H9 (cell line): Measurements from ENCODE around the gene STYXL1. TPM values are rescaled to one million over a fixed set of nuclear protein-coding genes. Genes with fewer than 3 reads are reported as not detected.

Experiments used
- DNase-seq: peaks from one replicate; pipeline ENCODE4 v3.0.0-alpha.2; 2017
- H2AFZ ChIP-seq: one replicate; pipeline ENCODE4 v1.6.1; 2013; ENCODE audit warnings: mild to moderate bottlenecking, low read length, control low read depth, moderate library complexity
- H2AK5ac ChIP-seq: 2 replicates; pipeline ENCODE4 v1.6.1; 2013; ENCODE audit warnings: low read length, control low read depth, mixed read lengths; ENCODE audit not compliant: insufficient read length
- H2BK120ac ChIP-seq: one replicate; pipeline ENCODE4 v1.6.1; 2013; ENCODE audit warnings: low read depth, mild to moderate bottlenecking, low read length, control low read depth, inconsistent platforms; ENCODE audit not compliant: poor library complexity, severe bottlenecking
- H2BK12ac ChIP-seq: 2 replicates; pipeline ENCODE4 v1.6.1; 2013; ENCODE audit warnings: low read length, control low read depth, mixed read lengths, low read depth; ENCODE audit not compliant: insufficient read length
- H2BK15ac ChIP-seq: 2 replicates; pipeline ENCODE4 v1.6.1; 2013; ENCODE audit warnings: low read depth, low read length, control low read depth
- H2BK20ac ChIP-seq: one replicate; pipeline ENCODE4 v1.6.1; 2013; ENCODE audit warnings: low read depth, mild to moderate bottlenecking, low read length, control low read depth, inconsistent platforms; ENCODE audit not compliant: poor library complexity, severe bottlenecking
- H2BK5ac ChIP-seq: 2 replicates; pipeline ENCODE4 v1.6.1; 2013; ENCODE audit warnings: low read length, control low read depth, mixed read lengths; ENCODE audit not compliant: insufficient read length
- H3K14ac ChIP-seq: 2 replicates; pipeline ENCODE4 v1.6.1; 2013; ENCODE audit warnings: low read length, control low read depth; ENCODE audit not compliant: insufficient read depth
- H3K18ac ChIP-seq: 2 replicates; pipeline ENCODE4 v1.6.1; 2013; ENCODE audit warnings: low read depth, mild to moderate bottlenecking, mixed read lengths, low read length, control low read depth; ENCODE audit not compliant: insufficient read length
- H3K23ac ChIP-seq: 2 replicates; pipeline ENCODE4 v1.6.1; 2013; ENCODE audit warnings: low read length, control low read depth, mixed read lengths, low read depth; ENCODE audit not compliant: insufficient read length
- H3K23me2 ChIP-seq: 2 replicates; pipeline ENCODE4 v1.6.1; 2013; ENCODE audit warnings: low read depth, mild to moderate bottlenecking, mixed read lengths, low read length, control low read depth; ENCODE audit not compliant: insufficient read length, poor library complexity, severe bottlenecking
- H3K27ac ChIP-seq: 2 replicates; pipeline ENCODE4 v1.5.1; 2013; ENCODE audit warnings: low read length, control low read depth, mixed read lengths, low read depth; ENCODE audit not compliant: insufficient read length
- H3K27me3 ChIP-seq: 2 replicates; pipeline ENCODE4 v1.6.1; 2013; ENCODE audit warnings: low read length, control low read depth, inconsistent platforms; ENCODE audit not compliant: insufficient read depth
- H3K4ac ChIP-seq: 2 replicates; pipeline ENCODE4 v1.6.1; 2013; ENCODE audit warnings: low read depth, mild to moderate bottlenecking, control low read depth, inconsistent platforms, low read length, moderate library complexity
- H3K4me1 ChIP-seq: 2 replicates; pipeline ENCODE4 v1.6.1; 2013; ENCODE audit warnings: low read length, control low read depth, inconsistent platforms; ENCODE audit not compliant: insufficient read depth
- H3K4me2 ChIP-seq: 2 replicates; pipeline ENCODE4 v1.6.1; 2013; ENCODE audit warnings: low read length, control low read depth, mixed read lengths; ENCODE audit not compliant: insufficient read length, insufficient read depth
- H3K56ac ChIP-seq: 2 replicates; pipeline ENCODE4 v1.6.1; 2013; ENCODE audit warnings: low read depth, mild to moderate bottlenecking, mixed read lengths, low read length, control low read depth; ENCODE audit not compliant: insufficient read length
- H3K79me1 ChIP-seq: 2 replicates; pipeline ENCODE4 v1.6.1; 2013; ENCODE audit warnings: low read depth, mild to moderate bottlenecking, moderate library complexity, low read length, control low read depth, inconsistent platforms; ENCODE audit not compliant: insufficient read depth, poor library complexity, severe bottlenecking
- H3K79me2 ChIP-seq: 2 replicates; pipeline ENCODE4 v1.6.1; 2013; ENCODE audit warnings: low read length, control low read depth, inconsistent platforms; ENCODE audit not compliant: insufficient read depth
- H3K9ac ChIP-seq: 2 replicates; pipeline ENCODE4 v1.6.1; 2013; ENCODE audit warnings: low read length, control low read depth, mixed read lengths; ENCODE audit not compliant: insufficient read length; ENCODE audit errors: extremely low read depth
- H3K9me3 ChIP-seq: one replicate; pipeline ENCODE4 v1.6.1; 2013; ENCODE audit warnings: low read depth, low read length, inconsistent platforms; ENCODE audit not compliant: control insufficient read depth
- H3T11ph ChIP-seq: one replicate; pipeline ENCODE4 v1.6.1; 2013; ENCODE audit warnings: mild to moderate bottlenecking, low read length, control low read depth, inconsistent platforms
- H4K20me1 ChIP-seq: one replicate; pipeline ENCODE4 v1.6.1; 2013; ENCODE audit not compliant: control insufficient read depth, insufficient read length, insufficient read depth
- H4K5ac ChIP-seq: 2 replicates; pipeline ENCODE4 v1.6.1; 2013; ENCODE audit warnings: low read depth, mild to moderate bottlenecking, mixed read lengths, low read length, control low read depth; ENCODE audit not compliant: insufficient read length
- H4K8ac ChIP-seq: replicated peaks from 2 replicates; pipeline ENCODE4 v1.6.1; 2013; ENCODE audit warnings: low read length, control low read depth, mixed read lengths, low read depth; ENCODE audit not compliant: insufficient read length
- H4K91ac ChIP-seq: 2 replicates; pipeline ENCODE4 v1.6.1; 2013; ENCODE audit warnings: low read depth, mild to moderate bottlenecking, moderate library complexity, mixed read lengths, low read length, control low read depth; ENCODE audit not compliant: insufficient read length
- H3K27ac Mint-ChIP-seq, 3 experiments: 2 replicates in 2 of 3; 3 replicates in 1 of 3; pipeline ENCODE4 v1.8.0; 2020 to 2021; ENCODE audit warnings: mixed read lengths in 3 of 3, mild to moderate bottlenecking in 1 of 3, moderate library complexity in 1 of 3
- H3K27me3 Mint-ChIP-seq: 2 replicates; pipeline ENCODE4 v1.8.0; 2021; ENCODE audit warnings: low read depth, mild to moderate bottlenecking, moderate library complexity, mixed read lengths
- H3K36me3 Mint-ChIP-seq, 3 experiments: 2 replicates in 2 of 3; 3 replicates in 1 of 3; pipeline ENCODE4 v1.8.0; 2020 to 2021; ENCODE audit warnings: low read depth in 3 of 3, mixed read lengths in 3 of 3; ENCODE audit not compliant: insufficient read depth in 1 of 3
- H3K4me1 Mint-ChIP-seq, 2 experiments: 2 replicates each; pipeline ENCODE4 v1.8.0; 2020; ENCODE audit warnings: mixed read lengths in 2 of 2
- H3K4me3 Mint-ChIP-seq, 2 experiments: 2 replicates in 1 of 2; 3 replicates in 1 of 2; pipeline ENCODE4 v1.8.0; 2020 to 2021; ENCODE audit warnings: mild to moderate bottlenecking in 2 of 2, mixed read lengths in 2 of 2, moderate library complexity in 1 of 2
- H3K9me3 Mint-ChIP-seq, 2 experiments: 2 replicates in 1 of 2; 3 replicates in 1 of 2; pipeline ENCODE4 v1.8.0; 2020; ENCODE audit warnings: mild to moderate bottlenecking in 2 of 2, mixed read lengths in 2 of 2, moderate library complexity in 1 of 2
- WGBS: extraction: QIAGEN DNeasy Blood & Tissue Kit; methylation state at CpG from one replicate; pipeline ENCODE4 v1.1.7; 2013; ENCODE audit warnings: missing lambda C conversion rate, low lambda C conversion rate, mixed read lengths; ENCODE audit not compliant: insufficient read length; ENCODE audit errors: extremely low coverage; 5-methylcytosine and 5-hydroxymethylcytosine counted together
- total RNA-seq: library from RNA; stranded (reverse); gene quantifications from 2 replicates; pipeline ENCODE4 v1.2.1, GENCODE V29; 2021
- TF ChIP-seq, protein P1 (sequence below): fragments of 200-600 bp; sonication (generic); conservative IDR thresholded peaks from 3 replicates; pipeline ENCODE4 v1.8.0; 2021; ENCODE audit warnings: antibody characterized with exemption, mild to moderate bottlenecking

Gene STYXL1
- total RNA-seq, 1 experiment from 2014 or later, result 38.7 TPM

- DNase-seq, result peak; percentile 82
- Histone ChIP-seq H4K8ac (no peak overlapping the region), H2BK12ac (no peak overlapping the region), H3K18ac (no peak overlapping the region), H2AFZ (no peak overlapping the region), H2BK20ac (no peak overlapping the region), H3K9ac (no peak overlapping the region), H2BK120ac (no peak overlapping the region), H3K23ac (no peak overlapping the region), H3K14ac (no peak overlapping the region; the same call in 1 of the 2 replicates), H2AK5ac (no peak overlapping the region), H3K27me3 (no peaks in the 10 kb centered on the region), H3K27ac (no peak overlapping the region), H3K79me1 (no peaks in the 10 kb centered on the region), H3K4me2 (peak overlapping the region; percentile 57), H3K9me3 (no peaks in the 10 kb centered on the region), H2BK15ac (0 out of 2 replicates have a peak overlapping the region, but pooled peaks have one; percentile 27), H3K23me2 (peaks cover 15% of the 10 kb centered on the region), H3K56ac (no peak overlapping the region), H4K5ac (no peak overlapping the region), H3K4me1 (peaks cover 8% of the 10 kb centered on the region; the same call in 1 of the 2 replicates), H2BK5ac (no peak overlapping the region), H3K79me2 (no peaks in the 10 kb centered on the region), H3T11ph (no peak overlapping the region), H4K20me1 (no peaks in the 10 kb centered on the region), H4K91ac (no peak overlapping the region), H3K4ac (no peak overlapping the region)
- H3K9me3 Mint-ChIP-seq, result no peaks in the 10 kb centered on the region; a peak in 1 of 5 replicates
- peaks cover 7 to 17% (median 16%) of the 10 kb centered on the region in 3 experiments for H3K36me3 Mint-ChIP-seq
- TF ChIP-seq, protein P1, sequence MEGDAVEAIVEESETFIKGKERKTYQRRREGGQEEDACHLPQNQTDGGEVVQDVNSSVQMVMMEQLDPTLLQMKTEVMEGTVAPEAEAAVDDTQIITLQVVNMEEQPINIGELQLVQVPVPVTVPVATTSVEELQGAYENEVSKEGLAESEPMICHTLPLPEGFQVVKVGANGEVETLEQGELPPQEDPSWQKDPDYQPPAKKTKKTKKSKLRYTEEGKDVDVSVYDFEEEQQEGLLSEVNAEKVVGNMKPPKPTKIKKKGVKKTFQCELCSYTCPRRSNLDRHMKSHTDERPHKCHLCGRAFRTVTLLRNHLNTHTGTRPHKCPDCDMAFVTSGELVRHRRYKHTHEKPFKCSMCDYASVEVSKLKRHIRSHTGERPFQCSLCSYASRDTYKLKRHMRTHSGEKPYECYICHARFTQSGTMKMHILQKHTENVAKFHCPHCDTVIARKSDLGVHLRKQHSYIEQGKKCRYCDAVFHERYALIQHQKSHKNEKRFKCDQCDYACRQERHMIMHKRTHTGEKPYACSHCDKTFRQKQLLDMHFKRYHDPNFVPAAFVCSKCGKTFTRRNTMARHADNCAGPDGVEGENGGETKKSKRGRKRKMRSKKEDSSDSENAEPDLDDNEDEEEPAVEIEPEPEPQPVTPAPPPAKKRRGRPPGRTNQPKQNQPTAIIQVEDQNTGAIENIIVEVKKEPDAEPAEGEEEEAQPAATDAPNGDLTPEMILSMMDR, result no peak
- H3K4me3 Mint-ChIP-seq, result peak overlapping the region; percentile 65 to 83
- no CpG with 5 or more reads among the region's 40 CpGs for WGBS
- peaks cover 26 to 45% of the 10 kb centered on the region in 2 experiments for H3K4me1 Mint-ChIP-seq
- H3K27ac Mint-ChIP-seq, result no peak overlapping the region
- H3K27me3 Mint-ChIP-seq, result no peaks in the 10 kb centered on the region; the same call in 1 of the 2 replicates
Measured at GRCh38 chr7:75993689-75994387, 54.0 kb downstream of the STYXL1 start.
